COLO829 (cell line): Measurements from ENCODE around the gene CLOCK.

Experiments used
- DNase-seq: peaks from one replicate; pipeline ENCODE4 v3.0.0; 2012; ENCODE audit warnings: low spot score

The CLOCK gene

GRCh38 chr4:55381502-55381901 is 165.2 kb downstream of the CLOCK start:
- DNase-seq, result no peak

- DNase-seq, result no peak
Observed at GRCh38 chr4:55380576-55380975, 166.1 kb downstream of the CLOCK start.

GRCh38 chr4:55378617-55379467 is 167.9 kb downstream of the CLOCK start:
- no peak for DNase-seq
